EH (cell line): ENCODE measurements around the gene ELOVL2.
A peak's percentile ranks its signal among the peaks of the same experiment; 100 is the strongest.
"Not testable (repeated sequence)": the region's sequence is repeated elsewhere in the genome, so short reads cannot be mapped to it uniquely, and the experiment has no call there.

Experiments used
- DNase-seq: peaks from one replicate; pipeline ENCODE4 v3.0.0-alpha.2; 2015; ENCODE audit warnings: low read depth

The ELOVL2 gene

GRCh38 chr6:11021714-11022113, 22.4 kb downstream of the ELOVL2 start:
- no peak for DNase-seq

GRCh38 chr6:11021003-11021402, 23.1 kb downstream of the ELOVL2 start:
- no peak for DNase-seq

GRCh38 chr6:11018225-11018624, 25.9 kb downstream of the ELOVL2 start:
- DNase-seq = no peak

- DNase-seq = no peak
These were observed 27.0 kb downstream of the ELOVL2 start for GRCh38 chr6:11017090-11017489.

- no peak for DNase-seq
These were observed 27.7 kb downstream of the ELOVL2 start for GRCh38 chr6:11016452-11016851.

- no peak for DNase-seq
These were observed 29.0 kb downstream of the ELOVL2 start for GRCh38 chr6:11015102-11015501.

- no peak for DNase-seq
These were observed 30.4 kb downstream of the ELOVL2 start for GRCh38 chr6:11013721-11014070.

- DNase-seq = no peak
These were observed 31.0 kb downstream of the ELOVL2 start for GRCh38 chr6:11012976-11013720.

GRCh38 chr6:11012295-11012754, 31.8 kb downstream of the ELOVL2 start:
- DNase-seq = no peak

- no peak for DNase-seq
These were observed 32.3 kb downstream of the ELOVL2 start for GRCh38 chr6:11011787-11012234.

- peak; percentile 78 for DNase-seq
These were observed 34.8 kb downstream of the ELOVL2 start for GRCh38 chr6:11009353-11009752.

GRCh38 chr6:11008821-11009220, 35.3 kb downstream of the ELOVL2 start:
- DNase-seq = peak; percentile 62

GRCh38 chr6:11007715-11008608, 36.1 kb downstream of the ELOVL2 start:
- DNase-seq = peak; percentile 51

GRCh38 chr6:11006061-11006460, 38.0 kb downstream of the ELOVL2 start:
- DNase-seq = peak; percentile 25

GRCh38 chr6:11003297-11003696, 40.8 kb downstream of the ELOVL2 start:
- DNase-seq = not testable (repeated sequence)

GRCh38 chr6:11002176-11002575, 41.9 kb downstream of the ELOVL2 start:
- DNase-seq = no peak

GRCh38 chr6:10999994-11000393, 44.1 kb downstream of the ELOVL2 start:
- peak; percentile 74 for DNase-seq

GRCh38 chr6:10995114-10995707, 48.9 kb downstream of the ELOVL2 start:
- no peak for DNase-seq

GRCh38 chr6:10993896-10994295, 50.2 kb downstream of the ELOVL2 start:
- no peak for DNase-seq

GRCh38 chr6:10991115-10991514, 53.0 kb downstream of the ELOVL2 start:
- DNase-seq = no peak

GRCh38 chr6:10989587-10989986, 54.5 kb downstream of the ELOVL2 start:
- DNase-seq = no peak

GRCh38 chr6:10984959-10985358, 59.1 kb downstream of the ELOVL2 start:
- not testable (repeated sequence) for DNase-seq

GRCh38 chr6:10981409-10981808, 62.7 kb downstream of the ELOVL2 start:
- no peak for DNase-seq
